H9 (cell line): ENCODE results near the gene SYNPO. TPM values are rescaled to one million over a fixed set of nuclear protein-coding genes. Genes with fewer than 3 reads are reported as not detected.

Experiments used
- DNase-seq: peaks from one replicate; pipeline ENCODE4 v3.0.0-alpha.2; 2017
- H2AFZ ChIP-seq: one replicate; pipeline ENCODE4 v1.6.1; 2013; ENCODE audit warnings: mild to moderate bottlenecking, low read length, control low read depth, moderate library complexity
- H2AK5ac ChIP-seq: 2 replicates; pipeline ENCODE4 v1.6.1; 2013; ENCODE audit warnings: low read length, control low read depth, mixed read lengths; ENCODE audit not compliant: insufficient read length
- H2BK120ac ChIP-seq: one replicate; pipeline ENCODE4 v1.6.1; 2013; ENCODE audit warnings: low read depth, mild to moderate bottlenecking, low read length, control low read depth, inconsistent platforms; ENCODE audit not compliant: poor library complexity, severe bottlenecking
- H2BK12ac ChIP-seq: 2 replicates; pipeline ENCODE4 v1.6.1; 2013; ENCODE audit warnings: low read length, control low read depth, mixed read lengths, low read depth; ENCODE audit not compliant: insufficient read length
- H2BK15ac ChIP-seq: 2 replicates; pipeline ENCODE4 v1.6.1; 2013; ENCODE audit warnings: low read depth, low read length, control low read depth
- H2BK20ac ChIP-seq: one replicate; pipeline ENCODE4 v1.6.1; 2013; ENCODE audit warnings: low read depth, mild to moderate bottlenecking, low read length, control low read depth, inconsistent platforms; ENCODE audit not compliant: poor library complexity, severe bottlenecking
- H2BK5ac ChIP-seq: 2 replicates; pipeline ENCODE4 v1.6.1; 2013; ENCODE audit warnings: low read length, control low read depth, mixed read lengths; ENCODE audit not compliant: insufficient read length
- H3K14ac ChIP-seq: 2 replicates; pipeline ENCODE4 v1.6.1; 2013; ENCODE audit warnings: low read length, control low read depth; ENCODE audit not compliant: insufficient read depth
- H3K18ac ChIP-seq: 2 replicates; pipeline ENCODE4 v1.6.1; 2013; ENCODE audit warnings: low read depth, mild to moderate bottlenecking, mixed read lengths, low read length, control low read depth; ENCODE audit not compliant: insufficient read length
- H3K23ac ChIP-seq: 2 replicates; pipeline ENCODE4 v1.6.1; 2013; ENCODE audit warnings: low read length, control low read depth, mixed read lengths, low read depth; ENCODE audit not compliant: insufficient read length
- H3K23me2 ChIP-seq: 2 replicates; pipeline ENCODE4 v1.6.1; 2013; ENCODE audit warnings: low read depth, mild to moderate bottlenecking, mixed read lengths, low read length, control low read depth; ENCODE audit not compliant: insufficient read length, poor library complexity, severe bottlenecking
- H3K27ac ChIP-seq: 2 replicates; pipeline ENCODE4 v1.5.1; 2013; ENCODE audit warnings: low read length, control low read depth, mixed read lengths, low read depth; ENCODE audit not compliant: insufficient read length
- H3K27me3 ChIP-seq: 2 replicates; pipeline ENCODE4 v1.6.1; 2013; ENCODE audit warnings: low read length, control low read depth, inconsistent platforms; ENCODE audit not compliant: insufficient read depth
- H3K4ac ChIP-seq: 2 replicates; pipeline ENCODE4 v1.6.1; 2013; ENCODE audit warnings: low read depth, mild to moderate bottlenecking, control low read depth, inconsistent platforms, low read length, moderate library complexity
- H3K4me1 ChIP-seq: 2 replicates; pipeline ENCODE4 v1.6.1; 2013; ENCODE audit warnings: low read length, control low read depth, inconsistent platforms; ENCODE audit not compliant: insufficient read depth
- H3K4me2 ChIP-seq: 2 replicates; pipeline ENCODE4 v1.6.1; 2013; ENCODE audit warnings: low read length, control low read depth, mixed read lengths; ENCODE audit not compliant: insufficient read length, insufficient read depth
- H3K56ac ChIP-seq: 2 replicates; pipeline ENCODE4 v1.6.1; 2013; ENCODE audit warnings: low read depth, mild to moderate bottlenecking, mixed read lengths, low read length, control low read depth; ENCODE audit not compliant: insufficient read length
- H3K79me1 ChIP-seq: 2 replicates; pipeline ENCODE4 v1.6.1; 2013; ENCODE audit warnings: low read depth, mild to moderate bottlenecking, moderate library complexity, low read length, control low read depth, inconsistent platforms; ENCODE audit not compliant: insufficient read depth, poor library complexity, severe bottlenecking
- H3K79me2 ChIP-seq: 2 replicates; pipeline ENCODE4 v1.6.1; 2013; ENCODE audit warnings: low read length, control low read depth, inconsistent platforms; ENCODE audit not compliant: insufficient read depth
- H3K9ac ChIP-seq: 2 replicates; pipeline ENCODE4 v1.6.1; 2013; ENCODE audit warnings: low read length, control low read depth, mixed read lengths; ENCODE audit not compliant: insufficient read length; ENCODE audit errors: extremely low read depth
- H3K9me3 ChIP-seq: one replicate; pipeline ENCODE4 v1.6.1; 2013; ENCODE audit warnings: low read depth, low read length, inconsistent platforms; ENCODE audit not compliant: control insufficient read depth
- H3T11ph ChIP-seq: one replicate; pipeline ENCODE4 v1.6.1; 2013; ENCODE audit warnings: mild to moderate bottlenecking, low read length, control low read depth, inconsistent platforms
- H4K20me1 ChIP-seq: one replicate; pipeline ENCODE4 v1.6.1; 2013; ENCODE audit not compliant: control insufficient read depth, insufficient read length, insufficient read depth
- H4K5ac ChIP-seq: 2 replicates; pipeline ENCODE4 v1.6.1; 2013; ENCODE audit warnings: low read depth, mild to moderate bottlenecking, mixed read lengths, low read length, control low read depth; ENCODE audit not compliant: insufficient read length
- H4K8ac ChIP-seq: replicated peaks from 2 replicates; pipeline ENCODE4 v1.6.1; 2013; ENCODE audit warnings: low read length, control low read depth, mixed read lengths, low read depth; ENCODE audit not compliant: insufficient read length
- H4K91ac ChIP-seq: 2 replicates; pipeline ENCODE4 v1.6.1; 2013; ENCODE audit warnings: low read depth, mild to moderate bottlenecking, moderate library complexity, mixed read lengths, low read length, control low read depth; ENCODE audit not compliant: insufficient read length
- H3K27ac Mint-ChIP-seq, 3 experiments: 2 replicates in 2 of 3; 3 replicates in 1 of 3; pipeline ENCODE4 v1.8.0; 2020 to 2021; ENCODE audit warnings: mixed read lengths in 3 of 3, mild to moderate bottlenecking in 1 of 3, moderate library complexity in 1 of 3
- H3K27me3 Mint-ChIP-seq: 2 replicates; pipeline ENCODE4 v1.8.0; 2021; ENCODE audit warnings: low read depth, mild to moderate bottlenecking, moderate library complexity, mixed read lengths
- H3K36me3 Mint-ChIP-seq, 3 experiments: 2 replicates in 2 of 3; 3 replicates in 1 of 3; pipeline ENCODE4 v1.8.0; 2020 to 2021; ENCODE audit warnings: low read depth in 3 of 3, mixed read lengths in 3 of 3; ENCODE audit not compliant: insufficient read depth in 1 of 3
- H3K4me1 Mint-ChIP-seq, 2 experiments: 2 replicates each; pipeline ENCODE4 v1.8.0; 2020; ENCODE audit warnings: mixed read lengths in 2 of 2
- H3K4me3 Mint-ChIP-seq, 2 experiments: 2 replicates in 1 of 2; 3 replicates in 1 of 2; pipeline ENCODE4 v1.8.0; 2020 to 2021; ENCODE audit warnings: mild to moderate bottlenecking in 2 of 2, mixed read lengths in 2 of 2, moderate library complexity in 1 of 2
- H3K9me3 Mint-ChIP-seq, 2 experiments: 2 replicates in 1 of 2; 3 replicates in 1 of 2; pipeline ENCODE4 v1.8.0; 2020; ENCODE audit warnings: mild to moderate bottlenecking in 2 of 2, mixed read lengths in 2 of 2, moderate library complexity in 1 of 2
- CTCF ChIP-seq: fragments of 200-600 bp; sonication (generic); conservative IDR thresholded peaks from 3 replicates; pipeline ENCODE4 v1.8.0; 2021; ENCODE audit warnings: antibody characterized with exemption, mild to moderate bottlenecking
- WGBS: extraction: QIAGEN DNeasy Blood & Tissue Kit; methylation state at CpG from one replicate; pipeline ENCODE4 v1.1.7; 2013; ENCODE audit warnings: missing lambda C conversion rate, low lambda C conversion rate, mixed read lengths; ENCODE audit not compliant: insufficient read length; ENCODE audit errors: extremely low coverage; 5-methylcytosine and 5-hydroxymethylcytosine counted together
- total RNA-seq: library from RNA; stranded (reverse); gene quantifications from 2 replicates; pipeline ENCODE4 v1.2.1, GENCODE V29; 2021

The SYNPO gene
- total RNA-seq, 1 experiment from 2014 or later = 1.7 TPM

GRCh38 chr5:150611026-150611425 lies 29.4 kb upstream of the SYNPO start:
- Mint-ChIP-seq H3K9me3 (no peaks in the 10 kb centered on the region), H3K4me3 (no peak overlapping the region), H3K36me3 (no peaks in the 10 kb centered on the region), H3K27ac (no peak overlapping the region), H3K27me3 (peaks cover 6% of the 10 kb centered on the region), H3K4me1 (peaks cover 28 to 35% of the 10 kb centered on the region in 2 experiments)
- Histone ChIP-seq H3K4ac (no peak overlapping the region), H3K9ac (no peak overlapping the region), H3K23ac (no peak overlapping the region), H3K79me2 (no peaks in the 10 kb centered on the region; the same call in 1 of the 2 replicates), H2BK20ac (no peak overlapping the region), H4K20me1 (no peaks in the 10 kb centered on the region), H2BK5ac (no peak overlapping the region), H3K27me3 (no peaks in the 10 kb centered on the region), H3K27ac (no peak overlapping the region), H2AK5ac (no peak overlapping the region), H3K9me3 (no peaks in the 10 kb centered on the region), H3K23me2 (no peaks in the 10 kb centered on the region), H3K56ac (no peak overlapping the region), H2AFZ (no peak overlapping the region), H3K4me2 (no peak overlapping the region), H3K79me1 (no peaks in the 10 kb centered on the region), H4K91ac (no peak overlapping the region), H2BK12ac (no peak overlapping the region), H3T11ph (no peak overlapping the region), H3K18ac (no peak overlapping the region), H2BK15ac (no peak overlapping the region), H2BK120ac (no peak overlapping the region), H3K4me1 (no peaks in the 10 kb centered on the region), H4K5ac (no peak overlapping the region), H4K8ac (no peak overlapping the region), H3K14ac (no peak overlapping the region)
- TF ChIP-seq CTCF = no peak
- no peak for DNase-seq
- no CpG with 5 or more reads among the region's 6 CpGs for WGBS
